ENCODE results near the gene ZNF334. TPM values are rescaled to one million over a fixed set of nuclear protein-coding genes. Genes with fewer than 3 reads are reported as not detected.

The ZNF334 gene
- total RNA-seq, 1 donor from 2014 or later: 38.7 TPM

DNA sequence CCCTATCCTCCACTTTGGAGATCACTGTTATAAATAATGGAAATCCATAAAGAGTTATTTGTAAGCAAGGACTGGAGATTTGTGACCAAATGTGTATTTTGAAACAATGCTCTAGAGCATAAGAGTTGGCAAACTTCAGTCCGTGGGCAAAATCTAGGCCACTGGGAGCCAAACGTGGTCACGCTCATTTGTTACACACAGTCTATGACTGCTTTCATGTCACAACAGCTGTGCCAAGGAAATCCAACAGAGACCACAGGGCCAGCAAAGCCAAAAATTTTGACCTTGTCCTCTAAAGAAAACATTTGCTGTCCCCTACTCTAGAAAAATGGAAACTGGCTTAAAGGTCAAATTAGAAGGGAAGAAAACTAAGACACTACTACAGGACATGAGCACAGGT is 7.9 kb downstream of the ZNF334 start:
- Mint-ChIP-seq H3K36me3 (ENCODE audit: insufficient read depth) (peaks cover 85% of the 10 kb centered on the region), H3K9me3 (ENCODE audit: low read depth) (peaks cover 72% of the 10 kb centered on the region), H3K27ac (no peak overlapping the region), H3K4me3 (ENCODE audit: low read depth) (no peak overlapping the region), H3K27me3 (no peaks in the 10 kb centered on the region), H3K4me1 (ENCODE audit: low read depth) (no peaks in the 10 kb centered on the region)
- TF ChIP-seq, protein P1, sequence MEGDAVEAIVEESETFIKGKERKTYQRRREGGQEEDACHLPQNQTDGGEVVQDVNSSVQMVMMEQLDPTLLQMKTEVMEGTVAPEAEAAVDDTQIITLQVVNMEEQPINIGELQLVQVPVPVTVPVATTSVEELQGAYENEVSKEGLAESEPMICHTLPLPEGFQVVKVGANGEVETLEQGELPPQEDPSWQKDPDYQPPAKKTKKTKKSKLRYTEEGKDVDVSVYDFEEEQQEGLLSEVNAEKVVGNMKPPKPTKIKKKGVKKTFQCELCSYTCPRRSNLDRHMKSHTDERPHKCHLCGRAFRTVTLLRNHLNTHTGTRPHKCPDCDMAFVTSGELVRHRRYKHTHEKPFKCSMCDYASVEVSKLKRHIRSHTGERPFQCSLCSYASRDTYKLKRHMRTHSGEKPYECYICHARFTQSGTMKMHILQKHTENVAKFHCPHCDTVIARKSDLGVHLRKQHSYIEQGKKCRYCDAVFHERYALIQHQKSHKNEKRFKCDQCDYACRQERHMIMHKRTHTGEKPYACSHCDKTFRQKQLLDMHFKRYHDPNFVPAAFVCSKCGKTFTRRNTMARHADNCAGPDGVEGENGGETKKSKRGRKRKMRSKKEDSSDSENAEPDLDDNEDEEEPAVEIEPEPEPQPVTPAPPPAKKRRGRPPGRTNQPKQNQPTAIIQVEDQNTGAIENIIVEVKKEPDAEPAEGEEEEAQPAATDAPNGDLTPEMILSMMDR (IDR thresholded peaks at IDR 0.05; ENCODE audit: unreplicated experiment): no peak
- no peak for DNase-seq (ENCODE audit: low spot score, unreplicated experiment)

DNA sequence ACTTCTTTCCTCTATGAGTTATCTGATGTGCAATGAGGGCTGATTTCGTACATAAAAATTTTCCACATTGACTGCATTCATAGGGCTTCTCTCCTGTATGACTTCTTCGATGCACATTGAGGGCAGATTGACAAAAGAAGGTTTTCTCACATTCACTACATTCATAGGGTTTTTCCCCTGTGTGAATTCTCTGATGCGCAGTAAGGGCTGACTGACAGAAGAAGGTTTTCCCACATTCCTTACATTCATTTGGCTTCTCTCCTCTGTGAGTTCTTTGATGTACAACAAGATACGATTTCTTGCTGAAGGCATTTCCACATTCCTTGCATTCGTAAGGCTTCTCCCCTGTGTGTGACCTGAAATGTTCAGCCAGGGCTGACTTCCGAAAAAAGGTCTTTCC is 11.4 kb downstream of the ZNF334 start:
- H3K36me3 Mint-ChIP-seq (ENCODE audit: insufficient read depth): peaks cover 86% of the 10 kb centered on the region
- H3K27ac Mint-ChIP-seq: peak overlapping the region; percentile 80
- no peaks in the 10 kb centered on the region for H3K27me3 Mint-ChIP-seq
- no peak overlapping the region for H3K4me3 Mint-ChIP-seq (ENCODE audit: low read depth)
- H3K9me3 Mint-ChIP-seq (ENCODE audit: low read depth): peaks cover 74% of the 10 kb centered on the region
- DNase-seq (ENCODE audit: low spot score, unreplicated experiment): no peak
- no peaks in the 10 kb centered on the region for H3K4me1 Mint-ChIP-seq (ENCODE audit: low read depth)
- TF ChIP-seq, protein P1 (IDR thresholded peaks at IDR 0.05; ENCODE audit: unreplicated experiment): no peak

DNA sequence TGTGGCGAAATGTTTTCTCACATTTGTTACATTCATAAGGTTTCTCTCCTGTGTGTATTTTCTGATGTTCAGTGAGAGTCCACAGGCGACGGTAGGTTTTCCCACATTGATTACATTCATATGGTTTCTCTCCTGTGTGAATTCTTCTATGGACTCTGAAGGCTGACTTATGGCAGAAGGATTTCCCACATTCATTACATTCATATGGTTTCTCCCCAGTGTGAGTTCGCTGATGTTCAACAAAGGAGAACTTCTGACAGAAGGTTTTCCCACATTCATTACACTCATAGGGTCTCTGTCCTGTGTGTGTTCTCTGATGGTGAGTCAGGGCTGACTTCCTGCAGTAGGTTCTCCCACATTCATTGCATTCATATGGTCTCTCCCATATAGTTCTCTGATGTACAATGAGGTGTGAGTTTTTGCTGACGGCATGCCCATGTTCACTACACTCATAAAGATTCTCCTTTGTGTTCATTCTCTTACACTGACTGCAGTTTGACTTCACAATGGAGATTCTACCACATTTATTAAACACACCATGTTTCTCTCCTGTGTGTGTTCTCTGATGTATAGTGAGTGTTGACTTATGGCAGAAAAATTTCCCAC is 11.9 kb downstream of the ZNF334 start:
- H3K27ac Mint-ChIP-seq: peak overlapping the region; percentile 80
- no peaks in the 10 kb centered on the region for H3K4me1 Mint-ChIP-seq (ENCODE audit: low read depth)
- no peak overlapping the region for H3K4me3 Mint-ChIP-seq (ENCODE audit: low read depth)
- H3K36me3 Mint-ChIP-seq (ENCODE audit: insufficient read depth): peaks cover 88% of the 10 kb centered on the region
- H3K9me3 Mint-ChIP-seq (ENCODE audit: low read depth): peaks cover 78% of the 10 kb centered on the region
- TF ChIP-seq, protein P1 (IDR thresholded peaks at IDR 0.05; ENCODE audit: unreplicated experiment): no peak
- no peak for DNase-seq (ENCODE audit: low spot score, unreplicated experiment)
- no peaks in the 10 kb centered on the region for H3K27me3 Mint-ChIP-seq

DNA sequence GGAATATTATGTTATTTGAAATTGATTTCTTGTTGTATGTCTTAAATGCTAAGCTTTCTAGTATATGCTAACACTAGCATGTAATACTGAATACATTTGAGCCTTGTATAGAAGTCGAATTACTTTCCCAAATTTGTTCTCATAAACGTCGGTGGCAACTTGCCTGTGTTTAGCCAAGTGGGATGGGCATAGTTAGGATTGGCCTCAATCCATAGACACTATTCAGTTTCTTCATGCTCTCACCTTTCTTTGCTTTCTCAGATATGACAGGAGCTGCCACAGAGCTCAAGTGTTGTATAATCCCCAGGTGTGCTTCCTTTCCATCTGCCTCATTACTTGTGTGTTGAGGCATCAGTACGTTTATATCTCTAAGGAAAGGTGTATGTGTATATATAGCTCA is 19.3 kb downstream of the ZNF334 start:
- H3K27ac Mint-ChIP-seq: no peak overlapping the region
- H3K27me3 Mint-ChIP-seq: no peaks in the 10 kb centered on the region
- TF ChIP-seq, protein P1 (IDR thresholded peaks at IDR 0.05; ENCODE audit: unreplicated experiment): no peak
- no peak overlapping the region for H3K4me3 Mint-ChIP-seq (ENCODE audit: low read depth)
- H3K4me1 Mint-ChIP-seq (ENCODE audit: low read depth): no peaks in the 10 kb centered on the region
- H3K36me3 Mint-ChIP-seq (ENCODE audit: insufficient read depth): peaks cover 51% of the 10 kb centered on the region
- H3K9me3 Mint-ChIP-seq (ENCODE audit: low read depth): peaks cover 28% of the 10 kb centered on the region
- DNase-seq (ENCODE audit: low spot score, unreplicated experiment): no peak

DNA sequence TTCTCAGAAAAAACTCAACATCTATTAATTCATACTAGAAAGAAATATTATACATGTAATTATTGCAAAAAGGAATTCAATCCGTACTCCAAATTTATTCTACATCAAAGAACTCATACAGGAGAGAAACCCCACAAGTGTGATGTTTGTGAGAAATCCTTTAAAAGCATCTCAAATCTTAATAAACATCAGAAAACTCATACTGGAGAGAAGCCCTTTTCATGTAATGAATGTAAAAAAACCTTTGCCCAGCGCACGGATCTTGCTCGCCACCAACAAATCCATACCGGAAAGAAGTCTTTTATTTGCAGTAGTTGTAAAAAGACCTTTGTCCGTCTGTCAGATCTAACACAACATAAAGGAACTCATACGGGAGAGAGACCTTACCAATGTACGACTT is 22.0 kb downstream of the ZNF334 start:
- no peaks in the 10 kb centered on the region for H3K27me3 Mint-ChIP-seq
- no peak overlapping the region for H3K4me3 Mint-ChIP-seq (ENCODE audit: low read depth)
- peaks cover 26% of the 10 kb centered on the region for H3K36me3 Mint-ChIP-seq (ENCODE audit: insufficient read depth)
- TF ChIP-seq, protein P1 (IDR thresholded peaks at IDR 0.05; ENCODE audit: unreplicated experiment): no peak
- no peaks in the 10 kb centered on the region for H3K4me1 Mint-ChIP-seq (ENCODE audit: low read depth)
- peaks cover 5% of the 10 kb centered on the region for H3K9me3 Mint-ChIP-seq (ENCODE audit: low read depth)
- DNase-seq (ENCODE audit: low spot score, unreplicated experiment): no peak
- no peak overlapping the region for H3K27ac Mint-ChIP-seq
